IPS-NIHi7 (cell line): ENCODE data around the gene DTNA.
"Not testable (repeated sequence)": the region's sequence is repeated elsewhere in the genome, so short reads cannot be mapped to it uniquely, and the experiment has no call there.

Experiments
- DNase-seq: peaks from one replicate; pipeline ENCODE4 v3.0.0; 2012; ENCODE audit warnings: mixed read lengths; ENCODE audit errors: extremely low spot score

Gene DTNA

DNA sequence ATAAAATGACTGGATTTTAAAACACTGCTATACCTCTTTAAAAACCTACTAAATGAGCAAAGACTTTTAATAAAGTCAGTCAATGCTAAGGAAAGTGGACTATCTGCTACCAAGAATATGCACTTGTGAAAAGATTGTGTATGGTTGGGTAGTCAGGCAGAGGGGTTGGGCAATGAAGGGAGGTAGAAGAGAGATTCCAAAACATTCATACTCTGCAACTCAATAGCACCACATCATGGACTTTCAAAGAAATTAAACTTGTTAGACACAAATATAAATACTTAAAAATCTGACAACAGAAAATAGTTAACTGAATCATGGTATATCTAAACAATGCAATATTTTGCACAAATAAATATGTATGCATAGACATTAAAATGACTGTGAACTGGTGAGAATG is 191.2 kb downstream of the DTNA start:
- no peak for DNase-seq

DNA sequence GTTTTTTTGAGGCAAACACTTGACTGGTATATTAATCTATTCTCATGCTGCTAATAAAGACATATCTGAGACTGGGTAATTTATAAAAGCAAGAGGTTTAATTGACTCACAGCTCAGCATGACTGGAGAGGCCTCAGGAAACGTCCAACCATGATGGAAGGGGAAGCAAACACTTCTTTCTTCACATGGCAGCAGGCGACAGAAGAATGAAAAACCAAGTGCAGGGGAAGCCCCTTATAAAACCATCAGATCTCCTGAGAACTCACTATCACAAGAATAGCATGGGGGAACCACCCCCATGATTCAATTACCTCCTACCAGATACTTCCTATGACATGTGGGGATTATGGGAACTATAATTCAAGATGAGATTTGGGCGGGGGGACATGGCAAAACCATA is 194.9 kb downstream of the DTNA start:
- no peak for DNase-seq

DNA sequence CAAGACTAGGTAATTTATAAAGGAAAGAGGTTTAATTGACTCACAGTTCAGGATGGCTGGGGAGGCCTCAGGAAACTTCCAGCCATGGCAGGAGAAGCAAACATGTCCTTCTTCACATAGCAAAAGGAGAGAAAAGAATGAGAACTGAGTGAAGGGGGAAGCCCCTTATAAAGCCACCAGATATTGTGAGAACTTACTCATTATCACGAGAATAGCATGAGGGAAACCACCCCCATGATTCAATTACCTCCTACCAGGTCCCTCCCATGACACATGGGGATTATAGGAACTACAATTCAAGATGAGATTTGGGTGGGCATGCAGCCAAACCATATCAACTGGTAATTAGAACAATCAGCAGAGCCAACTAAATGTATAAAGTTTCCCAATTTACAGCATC is 196.9 kb downstream of the DTNA start:
- DNase-seq: not testable (repeated sequence)

DNA sequence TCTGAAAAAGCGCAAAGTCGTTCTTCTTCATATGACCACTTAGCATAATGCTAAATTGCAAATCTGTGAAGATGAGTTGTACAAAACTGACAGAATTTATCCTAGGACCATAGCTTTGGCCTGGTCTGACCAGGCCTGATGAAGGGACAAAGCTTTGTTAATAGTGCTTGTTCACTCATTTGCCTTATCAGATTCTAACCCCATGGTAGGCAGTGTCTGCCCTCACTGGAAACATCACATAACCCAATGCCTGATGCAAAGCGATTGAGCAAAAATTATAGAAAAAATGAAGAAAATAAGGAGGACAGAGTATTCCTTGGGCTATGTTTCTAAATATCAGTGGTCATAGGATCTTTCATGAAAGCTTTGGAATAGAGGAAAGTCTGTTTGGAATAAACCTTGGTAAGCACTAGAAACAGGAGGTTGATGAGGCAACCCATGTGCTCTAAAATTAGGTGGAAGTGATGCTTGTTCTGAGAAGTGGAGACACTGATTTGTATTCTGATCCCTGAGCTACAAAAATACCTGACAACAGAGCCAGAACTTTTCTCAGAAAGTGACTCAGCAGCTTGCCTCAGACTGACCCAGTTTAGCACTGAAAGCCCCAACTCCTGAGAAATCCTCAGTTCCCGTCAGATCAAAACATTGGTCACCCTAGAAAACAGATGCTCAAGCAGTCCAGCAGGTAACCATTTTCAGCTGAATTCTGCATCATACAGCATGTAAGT is 199.7 kb downstream of the DTNA start:
- no peak for DNase-seq

DNA sequence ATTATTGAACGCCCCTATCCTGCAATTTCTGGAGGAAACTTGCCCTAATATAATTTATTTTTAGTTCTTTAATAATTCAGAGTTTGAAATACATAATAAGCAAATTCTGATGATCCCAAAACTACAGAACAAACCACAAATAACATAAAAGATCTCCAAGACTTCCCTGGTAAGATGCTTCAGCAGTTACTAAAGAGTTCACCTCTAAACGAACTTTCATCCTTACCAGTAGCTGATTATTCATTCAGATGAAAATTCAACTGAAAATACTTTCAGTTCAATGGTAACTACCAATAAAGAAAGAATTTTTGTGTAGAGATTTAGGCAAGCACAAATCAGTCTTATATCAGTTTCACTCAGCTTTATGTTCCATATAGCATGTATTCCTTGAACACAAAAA is 201.0 kb downstream of the DTNA start:
- no peak for DNase-seq

DNA sequence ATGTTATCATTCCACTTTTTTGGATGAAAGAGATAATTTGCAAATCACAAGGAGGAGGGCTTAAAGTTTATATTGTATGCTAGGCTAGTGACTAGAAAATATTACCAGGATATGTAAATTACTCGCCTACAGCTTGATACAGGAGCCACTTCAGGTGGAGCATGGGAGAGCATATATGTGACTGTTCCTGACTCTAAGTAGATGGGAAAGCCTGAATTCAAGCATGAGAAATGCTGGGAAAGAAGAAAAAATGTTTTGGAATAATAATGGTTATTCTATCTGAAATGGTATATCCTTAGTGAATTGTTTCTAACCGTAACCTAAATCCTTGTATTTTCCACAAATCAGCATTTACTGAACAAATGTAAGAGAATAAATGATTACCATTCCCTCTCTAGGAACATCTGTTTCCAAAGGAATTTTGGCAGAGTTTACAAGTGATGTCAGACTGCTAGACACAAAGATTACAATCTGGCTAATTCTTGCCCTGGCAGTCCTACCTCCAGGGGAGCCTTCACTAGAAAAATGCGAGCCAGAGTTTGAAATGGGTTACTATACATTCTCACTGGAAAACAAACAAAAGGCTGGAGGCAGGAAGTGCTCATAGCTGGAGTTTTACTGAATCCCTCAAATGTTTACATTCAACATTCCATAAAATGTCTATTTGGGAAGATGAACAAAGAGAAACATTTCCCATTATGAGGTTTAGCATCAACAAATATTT is 201.7 kb downstream of the DTNA start:
- DNase-seq: no peak

- no peak for DNase-seq
Measured at GRCh38 chr18:34913837-34914661, 204.0 kb downstream of the DTNA start.

DNA sequence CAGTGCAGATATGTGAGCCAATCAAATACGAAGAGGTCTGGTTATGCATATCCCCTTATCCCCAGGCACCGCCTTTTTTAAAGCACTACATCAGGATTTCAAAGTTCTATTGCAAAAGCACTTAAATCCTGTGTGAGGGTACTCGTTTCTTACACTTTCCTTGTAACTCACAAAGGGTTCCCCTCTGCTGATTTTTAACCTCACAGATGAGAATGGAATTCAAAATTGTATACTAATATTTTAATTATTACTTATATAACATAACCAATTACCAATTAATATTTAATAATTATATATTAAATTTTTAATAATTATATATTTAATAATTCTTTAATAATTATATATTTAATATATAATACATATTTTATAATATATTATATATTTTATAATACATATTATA is 204.9 kb downstream of the DTNA start:
- no peak for DNase-seq

GRCh38 chr18:34916539-34916938 is 206.4 kb downstream of the DTNA start:
- DNase-seq: not testable (repeated sequence)

DNA sequence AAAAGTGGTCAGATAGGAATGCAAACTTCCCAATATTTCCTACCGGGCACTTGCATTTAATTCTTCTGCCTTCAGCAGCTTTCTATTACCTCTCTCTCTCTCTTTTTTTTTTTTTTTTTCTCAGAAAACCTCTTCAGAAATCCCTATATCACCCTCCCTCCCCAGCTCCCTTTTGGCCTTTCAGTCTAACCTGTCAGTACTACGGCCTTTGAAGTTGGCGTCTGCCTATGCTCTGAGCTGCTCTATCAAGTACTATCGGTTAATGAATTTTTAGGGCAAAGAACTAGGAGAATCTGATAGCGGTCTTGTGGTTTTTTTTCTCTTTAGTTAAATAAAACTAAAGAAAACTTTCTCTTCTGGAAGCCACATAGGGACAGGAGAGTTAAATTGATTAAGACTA is 208.8 kb downstream of the DTNA start:
- DNase-seq: no peak

DNA sequence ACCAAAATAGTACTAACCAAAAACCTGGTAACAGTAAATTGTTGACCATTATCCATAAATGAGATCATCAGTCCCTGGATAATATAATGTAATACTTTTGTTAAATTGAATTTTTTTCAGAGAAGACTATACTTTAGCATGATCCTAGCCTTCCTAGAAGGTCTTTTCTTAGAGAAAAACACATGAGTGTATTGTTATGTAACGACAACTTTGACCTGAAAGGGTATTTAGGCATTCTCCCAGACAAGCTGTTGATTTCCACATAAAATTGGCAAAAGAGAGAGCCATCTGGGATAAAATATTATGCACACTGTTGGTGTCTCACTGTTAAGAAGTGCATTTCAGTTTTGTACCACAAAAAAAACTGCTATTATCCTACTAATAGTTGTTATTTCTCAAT is 211.1 kb downstream of the DTNA start:
- no peak for DNase-seq

DNA sequence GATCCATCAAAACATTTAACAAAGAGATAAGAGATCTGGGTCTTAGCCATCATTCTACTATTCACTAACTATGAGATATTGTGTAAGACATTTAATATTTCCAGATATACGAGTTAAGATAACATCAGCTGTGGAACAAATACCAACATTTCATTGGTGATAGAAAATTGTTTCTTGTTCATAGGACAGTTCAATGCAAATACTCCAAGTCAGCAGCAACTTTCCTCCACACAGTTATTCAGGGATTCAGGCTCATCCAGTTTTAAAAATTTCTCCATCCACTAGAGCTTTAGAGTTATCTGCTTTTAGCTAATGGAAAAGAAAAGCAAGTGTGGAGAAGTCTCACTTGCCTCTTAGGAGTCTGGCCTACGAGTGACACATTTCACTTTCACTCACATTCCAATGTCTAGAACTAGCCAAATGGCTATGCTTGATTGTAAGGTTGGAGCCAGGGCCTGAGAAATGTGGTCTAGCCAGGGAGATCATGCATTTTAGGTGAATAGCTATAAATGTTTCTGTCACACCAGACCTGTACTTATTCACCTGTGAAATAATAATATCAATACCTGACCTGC is 211.8 kb downstream of the DTNA start:
- no peak for DNase-seq

GRCh38 chr18:34922594-34922993 is 212.5 kb downstream of the DTNA start:
- not testable (repeated sequence) for DNase-seq

GRCh38 chr18:34923911-34924310 is 213.8 kb downstream of the DTNA start:
- DNase-seq: no peak

- no peak for DNase-seq
Measured at GRCh38 chr18:34926683-34927082, 216.6 kb downstream of the DTNA start.

GRCh38 chr18:34928088-34928753 is 218.1 kb downstream of the DTNA start:
- no peak for DNase-seq

DNA sequence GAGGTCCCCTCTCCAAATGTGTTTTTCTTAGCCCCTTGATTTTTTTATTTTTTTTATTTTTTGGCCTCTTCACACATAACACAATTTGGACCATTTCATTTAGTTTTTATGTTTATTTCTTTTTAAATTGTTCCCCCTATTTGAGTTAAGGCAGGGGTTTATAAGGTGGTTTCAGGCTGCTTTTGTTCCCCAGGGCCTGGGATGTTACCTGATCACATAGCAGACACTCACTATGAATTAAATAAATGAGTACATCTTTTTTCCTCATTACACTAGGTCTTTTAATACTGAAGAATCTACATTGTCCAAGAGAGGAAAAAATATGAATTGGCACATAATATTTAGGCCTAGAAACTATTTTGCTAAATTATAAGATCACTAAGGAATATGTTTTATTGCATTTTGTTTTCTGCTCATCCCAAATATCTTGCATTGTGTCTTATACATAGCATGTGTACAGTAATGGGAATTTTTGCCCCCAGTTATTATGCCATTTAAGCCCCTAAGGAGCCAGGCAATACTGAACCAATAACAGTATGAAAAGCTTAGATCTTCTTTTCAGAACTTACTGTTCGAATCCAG is 218.7 kb downstream of the DTNA start:
- no peak for DNase-seq

DNA sequence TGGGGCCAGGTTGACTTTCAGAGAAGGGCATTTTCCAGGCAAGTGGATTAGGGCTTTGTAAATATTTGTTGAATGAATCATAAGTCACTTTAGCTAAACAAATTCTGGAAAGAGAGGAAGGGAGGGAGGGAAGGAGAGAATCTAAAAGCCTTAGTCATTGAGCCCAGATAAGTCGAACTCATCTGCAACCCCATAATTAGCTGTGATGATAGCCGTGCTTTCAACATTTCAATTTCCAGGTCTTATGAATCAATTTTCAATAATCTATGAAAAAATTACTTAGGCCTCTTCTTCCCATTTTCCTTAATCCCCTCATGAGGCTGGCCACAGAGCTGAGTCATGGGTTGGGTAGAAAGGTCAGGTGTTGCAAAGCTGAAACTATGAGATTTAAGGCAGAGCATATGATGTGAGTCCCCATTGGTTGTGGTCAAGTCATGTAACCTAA is 219.3 kb downstream of the DTNA start:
- DNase-seq: no peak

- no peak for DNase-seq
Measured at GRCh38 chr18:34932363-34932762, 222.3 kb downstream of the DTNA start.

DNA sequence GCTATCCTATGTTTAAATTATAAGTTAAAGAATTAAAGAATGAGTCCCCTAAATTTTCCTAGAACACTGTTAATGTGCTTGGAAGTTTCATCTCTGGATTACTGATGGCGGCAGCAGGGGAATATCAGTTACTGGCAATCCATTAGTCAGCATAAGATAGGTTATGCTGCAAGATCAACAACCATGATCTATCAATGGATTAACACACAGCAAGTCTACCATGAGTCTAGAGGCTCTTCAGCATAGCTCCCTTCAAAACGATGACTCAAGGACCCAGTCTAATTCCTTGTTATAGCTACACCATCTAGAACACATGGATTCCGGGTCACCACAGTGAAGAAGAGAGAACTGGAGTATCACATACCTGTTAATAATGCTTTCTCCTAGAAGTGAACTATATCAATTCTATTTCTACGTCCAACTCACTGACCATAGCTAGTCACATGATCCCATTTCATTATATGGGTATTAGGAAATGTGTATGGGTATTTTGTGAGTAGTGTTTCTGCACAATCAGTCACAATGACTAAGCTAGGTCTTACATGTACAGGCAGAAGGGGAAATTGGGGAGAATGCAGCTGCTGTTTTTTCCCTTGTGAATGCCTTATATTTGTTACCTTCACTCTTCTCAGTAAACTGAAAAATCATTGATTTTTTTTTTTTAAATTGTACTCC is 222.8 kb downstream of the DTNA start:
- no peak for DNase-seq
